ENCODE data around the gene EVA1A. TPM values are rescaled to one million over a fixed set of nuclear protein-coding genes. Genes with fewer than 3 reads are reported as not detected.

Gene EVA1A
- polyA plus RNA-seq, 1 donor (not counting 4 experiments of a cell fraction or from before 2014, with no cell fraction given): 11.5 TPM

GRCh38 chr2:75587954-75588587 lies 27.3 kb upstream of the EVA1A start:
- peak; percentile 66 for FAIRE-seq
- no peak overlapping the region for H3K4me3 ChIP-seq (ENCODE audit: control insufficient read depth in 2 of 3, extremely low read depth in 1 of 3, insufficient read depth in 2 of 3, low read depth in 1 of 3, low read length in 3 of 3)
- H3K79me2 ChIP-seq (ENCODE audit: control insufficient read depth, insufficient read depth, low read length): no peaks in the 10 kb centered on the region
- peaks cover 16% of the 10 kb centered on the region for H3K4me1 ChIP-seq (ENCODE audit: control insufficient read depth, extremely low read depth, insufficient read depth, low read length)
- H2AFZ ChIP-seq (ENCODE audit: control insufficient read depth, low read length): no peak overlapping the region
- no peaks in the 10 kb centered on the region for H3K27me3 ChIP-seq (ENCODE audit: control insufficient read depth, extremely low read depth, insufficient read depth, low read length)
- H3K9me3 ChIP-seq (ENCODE audit: control insufficient read depth, low read depth, low read length): no peaks in the 10 kb centered on the region
- H4K20me1 ChIP-seq (ENCODE audit: control insufficient read depth, extremely low read depth, insufficient read depth, low read length): no peaks in the 10 kb centered on the region
- no peaks in the 10 kb centered on the region for H3K9me1 ChIP-seq (ENCODE audit: control insufficient read depth, extremely low read depth, insufficient read depth, low read length)
- DNase-seq (ENCODE audit: low read depth, low spot score): no peak
- no peak overlapping the region for H3K4me2 ChIP-seq (ENCODE audit: control insufficient read depth, extremely low read depth, insufficient read depth, low read depth, low read length)
- H3K27ac ChIP-seq (ENCODE audit: control insufficient read depth, insufficient read depth, low read length): no peak overlapping the region
- dilution Hi-C loops (cut with MboI; ENCODE audit: extremely low pct_ligation_motif_present, low sequenced_read_pairs): no loop called here
- no peaks in the 10 kb centered on the region for H3K36me3 ChIP-seq (ENCODE audit: control insufficient read depth in 2 of 2, extremely low read depth in 1 of 2, insufficient read depth in 2 of 2, low read length in 2 of 2)
- TF ChIP-seq, protein P1, sequence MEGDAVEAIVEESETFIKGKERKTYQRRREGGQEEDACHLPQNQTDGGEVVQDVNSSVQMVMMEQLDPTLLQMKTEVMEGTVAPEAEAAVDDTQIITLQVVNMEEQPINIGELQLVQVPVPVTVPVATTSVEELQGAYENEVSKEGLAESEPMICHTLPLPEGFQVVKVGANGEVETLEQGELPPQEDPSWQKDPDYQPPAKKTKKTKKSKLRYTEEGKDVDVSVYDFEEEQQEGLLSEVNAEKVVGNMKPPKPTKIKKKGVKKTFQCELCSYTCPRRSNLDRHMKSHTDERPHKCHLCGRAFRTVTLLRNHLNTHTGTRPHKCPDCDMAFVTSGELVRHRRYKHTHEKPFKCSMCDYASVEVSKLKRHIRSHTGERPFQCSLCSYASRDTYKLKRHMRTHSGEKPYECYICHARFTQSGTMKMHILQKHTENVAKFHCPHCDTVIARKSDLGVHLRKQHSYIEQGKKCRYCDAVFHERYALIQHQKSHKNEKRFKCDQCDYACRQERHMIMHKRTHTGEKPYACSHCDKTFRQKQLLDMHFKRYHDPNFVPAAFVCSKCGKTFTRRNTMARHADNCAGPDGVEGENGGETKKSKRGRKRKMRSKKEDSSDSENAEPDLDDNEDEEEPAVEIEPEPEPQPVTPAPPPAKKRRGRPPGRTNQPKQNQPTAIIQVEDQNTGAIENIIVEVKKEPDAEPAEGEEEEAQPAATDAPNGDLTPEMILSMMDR (optimal IDR thresholded peaks at IDR 0.05 in 1 of 3, IDR thresholded peaks at IDR 0.05 in 1 of 3, conservative IDR thresholded peaks at IDR 0.05 in 1 of 3; ENCODE audit: extremely low read depth in 1 of 3, insufficient read depth in 2 of 3, low read length in 3 of 3): no peak
- no peak for TF ChIP-seq EZH2 (IDR thresholded peaks at IDR 0.05; ENCODE audit: low read length)
- H3K9ac ChIP-seq (ENCODE audit: control insufficient read depth, extremely low read depth, insufficient read depth, low read length): no peak overlapping the region

DNA sequence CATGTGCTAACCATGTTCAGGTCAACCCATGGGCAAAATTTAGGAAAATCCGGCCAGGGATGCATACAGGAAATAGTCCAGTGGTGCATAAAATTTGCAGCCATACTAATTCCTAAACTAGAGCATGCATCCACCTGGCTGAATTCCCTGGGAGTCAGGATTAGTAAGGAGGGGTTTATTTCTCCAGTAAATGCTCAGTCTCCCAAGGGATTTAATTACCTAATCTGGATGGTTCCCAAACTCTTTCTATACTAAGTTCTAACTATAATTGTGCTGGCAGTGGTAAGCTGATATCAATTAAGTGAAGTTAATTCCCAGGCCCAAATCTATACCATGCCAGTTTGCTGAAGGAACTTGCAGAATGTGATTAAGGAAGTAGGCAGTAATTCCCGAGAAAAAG lies 26.2 kb upstream of the EVA1A start:
- Histone ChIP-seq H3K79me2 (ENCODE audit: control insufficient read depth, insufficient read depth, low read length) (no peaks in the 10 kb centered on the region), H2AFZ (ENCODE audit: control insufficient read depth, low read length) (no peak overlapping the region), H3K27me3 (ENCODE audit: control insufficient read depth, extremely low read depth, insufficient read depth, low read length) (no peaks in the 10 kb centered on the region), H3K9ac (ENCODE audit: control insufficient read depth, extremely low read depth, insufficient read depth, low read length) (no peak overlapping the region), H4K20me1 (ENCODE audit: control insufficient read depth, extremely low read depth, insufficient read depth, low read length) (no peaks in the 10 kb centered on the region), H3K4me1 (ENCODE audit: control insufficient read depth, extremely low read depth, insufficient read depth, low read length) (peaks cover 6% of the 10 kb centered on the region), H3K27ac (ENCODE audit: control insufficient read depth, insufficient read depth, low read length) (no peak overlapping the region), H3K9me1 (ENCODE audit: control insufficient read depth, extremely low read depth, insufficient read depth, low read length) (no peaks in the 10 kb centered on the region), H3K36me3 (ENCODE audit: control insufficient read depth in 2 of 2, extremely low read depth in 1 of 2, insufficient read depth in 2 of 2, low read length in 2 of 2) (no peaks in the 10 kb centered on the region), H3K4me2 (ENCODE audit: control insufficient read depth, extremely low read depth, insufficient read depth, low read depth, low read length) (no peak overlapping the region), H3K4me3 (ENCODE audit: control insufficient read depth in 2 of 3, extremely low read depth in 1 of 3, insufficient read depth in 2 of 3, low read depth in 1 of 3, low read length in 3 of 3) (no peak overlapping the region), H3K9me3 (ENCODE audit: control insufficient read depth, low read depth, low read length) (no peaks in the 10 kb centered on the region)
- FAIRE-seq (no peak), DNase-seq (ENCODE audit: low read depth, low spot score) (no peak)
- dilution Hi-C loops (cut with MboI; ENCODE audit: extremely low pct_ligation_motif_present, low sequenced_read_pairs): no loop called here
- TF ChIP-seq, protein P1 (optimal IDR thresholded peaks at IDR 0.05 in 1 of 3, IDR thresholded peaks at IDR 0.05 in 1 of 3, conservative IDR thresholded peaks at IDR 0.05 in 1 of 3; ENCODE audit: extremely low read depth in 1 of 3, insufficient read depth in 2 of 3, low read length in 3 of 3): no peak
- no peak for TF ChIP-seq EZH2 (IDR thresholded peaks at IDR 0.05; ENCODE audit: low read length)
